ENCODE data around the gene FAM131C. TPM values are rescaled to one million over a fixed set of nuclear protein-coding genes. Genes with fewer than 3 reads are reported as not detected.

The FAM131C gene
- total RNA-seq, 1 experiment from 2014 or later: 3.4 TPM

DNA sequence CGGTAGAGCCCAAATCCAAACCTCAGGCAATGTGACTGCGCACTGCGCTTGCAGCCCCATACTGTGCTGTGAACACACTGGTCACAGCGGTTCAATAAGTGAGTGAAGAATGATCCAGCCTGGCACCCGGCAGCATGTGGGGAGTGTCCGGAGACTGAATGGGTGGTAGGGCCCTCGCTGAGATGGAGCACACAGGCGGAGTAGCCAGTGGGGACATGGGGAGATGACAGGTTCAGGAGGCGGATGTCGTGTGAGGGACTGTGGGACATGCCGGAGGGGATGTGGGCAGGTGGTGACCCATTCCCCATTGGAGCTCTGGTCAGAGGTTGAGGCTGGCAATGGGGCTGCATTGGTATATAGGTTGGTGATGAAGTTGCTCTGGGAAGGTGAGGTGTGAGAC is 63.8 kb downstream of the FAM131C start:
- no peak for TF ChIP-seq POLR2AphosphoS5 (IDR thresholded peaks at IDR 0.05; ENCODE audit: low read depth, low read length)
- TF ChIP-seq, protein P1, sequence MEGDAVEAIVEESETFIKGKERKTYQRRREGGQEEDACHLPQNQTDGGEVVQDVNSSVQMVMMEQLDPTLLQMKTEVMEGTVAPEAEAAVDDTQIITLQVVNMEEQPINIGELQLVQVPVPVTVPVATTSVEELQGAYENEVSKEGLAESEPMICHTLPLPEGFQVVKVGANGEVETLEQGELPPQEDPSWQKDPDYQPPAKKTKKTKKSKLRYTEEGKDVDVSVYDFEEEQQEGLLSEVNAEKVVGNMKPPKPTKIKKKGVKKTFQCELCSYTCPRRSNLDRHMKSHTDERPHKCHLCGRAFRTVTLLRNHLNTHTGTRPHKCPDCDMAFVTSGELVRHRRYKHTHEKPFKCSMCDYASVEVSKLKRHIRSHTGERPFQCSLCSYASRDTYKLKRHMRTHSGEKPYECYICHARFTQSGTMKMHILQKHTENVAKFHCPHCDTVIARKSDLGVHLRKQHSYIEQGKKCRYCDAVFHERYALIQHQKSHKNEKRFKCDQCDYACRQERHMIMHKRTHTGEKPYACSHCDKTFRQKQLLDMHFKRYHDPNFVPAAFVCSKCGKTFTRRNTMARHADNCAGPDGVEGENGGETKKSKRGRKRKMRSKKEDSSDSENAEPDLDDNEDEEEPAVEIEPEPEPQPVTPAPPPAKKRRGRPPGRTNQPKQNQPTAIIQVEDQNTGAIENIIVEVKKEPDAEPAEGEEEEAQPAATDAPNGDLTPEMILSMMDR (IDR thresholded peaks at IDR 0.05): no peak
- no peak for TF ChIP-seq TCF7L2 (IDR thresholded peaks at IDR 0.05; ENCODE audit: low read depth, low read length)
- no peak for TF ChIP-seq SIN3A (IDR thresholded peaks at IDR 0.05; ENCODE audit: borderline replicate concordance, insufficient read depth, low read depth, low read length)
- TF ChIP-seq, protein P2, sequence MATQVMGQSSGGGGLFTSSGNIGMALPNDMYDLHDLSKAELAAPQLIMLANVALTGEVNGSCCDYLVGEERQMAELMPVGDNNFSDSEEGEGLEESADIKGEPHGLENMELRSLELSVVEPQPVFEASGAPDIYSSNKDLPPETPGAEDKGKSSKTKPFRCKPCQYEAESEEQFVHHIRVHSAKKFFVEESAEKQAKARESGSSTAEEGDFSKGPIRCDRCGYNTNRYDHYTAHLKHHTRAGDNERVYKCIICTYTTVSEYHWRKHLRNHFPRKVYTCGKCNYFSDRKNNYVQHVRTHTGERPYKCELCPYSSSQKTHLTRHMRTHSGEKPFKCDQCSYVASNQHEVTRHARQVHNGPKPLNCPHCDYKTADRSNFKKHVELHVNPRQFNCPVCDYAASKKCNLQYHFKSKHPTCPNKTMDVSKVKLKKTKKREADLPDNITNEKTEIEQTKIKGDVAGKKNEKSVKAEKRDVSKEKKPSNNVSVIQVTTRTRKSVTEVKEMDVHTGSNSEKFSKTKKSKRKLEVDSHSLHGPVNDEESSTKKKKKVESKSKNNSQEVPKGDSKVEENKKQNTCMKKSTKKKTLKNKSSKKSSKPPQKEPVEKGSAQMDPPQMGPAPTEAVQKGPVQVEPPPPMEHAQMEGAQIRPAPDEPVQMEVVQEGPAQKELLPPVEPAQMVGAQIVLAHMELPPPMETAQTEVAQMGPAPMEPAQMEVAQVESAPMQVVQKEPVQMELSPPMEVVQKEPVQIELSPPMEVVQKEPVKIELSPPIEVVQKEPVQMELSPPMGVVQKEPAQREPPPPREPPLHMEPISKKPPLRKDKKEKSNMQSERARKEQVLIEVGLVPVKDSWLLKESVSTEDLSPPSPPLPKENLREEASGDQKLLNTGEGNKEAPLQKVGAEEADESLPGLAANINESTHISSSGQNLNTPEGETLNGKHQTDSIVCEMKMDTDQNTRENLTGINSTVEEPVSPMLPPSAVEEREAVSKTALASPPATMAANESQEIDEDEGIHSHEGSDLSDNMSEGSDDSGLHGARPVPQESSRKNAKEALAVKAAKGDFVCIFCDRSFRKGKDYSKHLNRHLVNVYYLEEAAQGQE (IDR thresholded peaks at IDR 0.05; ENCODE audit: insufficient read depth in 1 of 2, low read depth in 2 of 2, low read length in 1 of 2): no peak
- no peak for DNase-seq (ENCODE audit: low read depth, low spot score)
- H3K36me3 ChIP-seq (ENCODE audit: control insufficient read depth, insufficient read depth, low read length): no peaks in the 10 kb centered on the region
- no peak for ATAC-seq
- H3K4me1 ChIP-seq (ENCODE audit: control insufficient read depth, insufficient read depth, low read length): peaks cover 14% of the 10 kb centered on the region
- intact Hi-C loops (cut with micrococcal nuclease; ENCODE audit: unreplicated experiment) (loop anchor here (2.0 kb wide), 1 partner anchor 47 kb away; no protein-coding TSS in a partner anchor), in situ Hi-C loops (cut with HindIII; ENCODE audit: low pct_unique_long_range_greater_than_20kb, low sequenced_read_pairs) (no loop called here)
- no peaks in the 10 kb centered on the region for H3K9me3 ChIP-seq (ENCODE audit: control insufficient read depth, insufficient read depth, low read depth, low read length)
- POLR2A ChIA-PET: no interaction called here
- no peaks in the 10 kb centered on the region for H3K27me3 ChIP-seq (ENCODE audit: control insufficient read depth, insufficient read depth, low read length)
- H3K4me3 ChIP-seq (ENCODE audit: low read depth in 2 of 2, low read length in 2 of 2): no peak overlapping the region
- H3K27ac ChIP-seq (ENCODE audit: low read length): no peak overlapping the region
- CTCF ChIA-PET: interaction anchor here (1.0 kb wide), 1 partner anchor 30 kb away, joined by 3 read pairs; no protein-coding TSS in a partner anchor
- BruUV-seq (replicated peaks): no TSS peak

DNA sequence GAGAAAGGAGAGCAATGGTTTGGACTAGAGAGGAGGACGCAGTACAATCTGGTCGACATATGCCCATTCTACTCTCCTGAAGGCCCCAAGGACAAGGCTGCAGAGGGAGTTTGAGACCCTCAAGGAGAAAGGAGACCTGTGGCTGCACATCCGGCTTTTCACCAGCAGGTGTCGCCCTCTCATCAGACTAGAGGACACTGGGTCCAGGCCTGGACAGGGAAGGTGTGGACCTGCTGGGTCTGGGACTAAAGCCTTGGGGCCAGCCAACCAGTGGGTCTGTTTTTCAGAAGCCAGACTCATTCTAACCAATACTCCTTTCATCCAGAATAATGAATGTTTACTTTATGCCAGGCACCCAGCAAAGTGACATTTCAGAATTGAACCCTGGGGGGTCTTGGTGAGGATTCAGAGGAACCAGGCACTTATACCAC is 64.4 kb downstream of the FAM131C start:
- BruUV-seq (replicated peaks): no TSS peak
- H3K4me3 ChIP-seq (ENCODE audit: low read depth in 2 of 2, low read length in 2 of 2): no peak overlapping the region
- in situ Hi-C loops (cut with HindIII; ENCODE audit: low pct_unique_long_range_greater_than_20kb, low sequenced_read_pairs): no loop called here
- no peak overlapping the region for H3K27ac ChIP-seq (ENCODE audit: low read length)
- TF ChIP-seq, protein P1 (IDR thresholded peaks at IDR 0.05): peak; percentile 96
- TF ChIP-seq SIN3A (IDR thresholded peaks at IDR 0.05; ENCODE audit: borderline replicate concordance, insufficient read depth, low read depth, low read length): no peak
- no peaks in the 10 kb centered on the region for H3K36me3 ChIP-seq (ENCODE audit: control insufficient read depth, insufficient read depth, low read length)
- CTCF ChIA-PET: no interaction called here
- no peaks in the 10 kb centered on the region for H3K27me3 ChIP-seq (ENCODE audit: control insufficient read depth, insufficient read depth, low read length)
- ATAC-seq (peak; percentile 82), DNase-seq (ENCODE audit: low read depth, low spot score) (peak; percentile 66)
- H3K9me3 ChIP-seq (ENCODE audit: control insufficient read depth, insufficient read depth, low read depth, low read length): no peaks in the 10 kb centered on the region
- H3K4me1 ChIP-seq (ENCODE audit: control insufficient read depth, insufficient read depth, low read length): peaks cover 8% of the 10 kb centered on the region
- POLR2A ChIA-PET: no interaction called here
- intact Hi-C loops (cut with micrococcal nuclease; ENCODE audit: unreplicated experiment): loop anchor here (2.0 kb wide), 1 partner anchor 48 kb away; no protein-coding TSS in a partner anchor

Other genes with a start within 250 kb of the FAM131C start
- gene SPEN, start 225.9 kb downstream of the FAM131C start, total RNA-seq (2021; ENCODE audit: unreplicated experiment): 58.3 TPM
- 41.6 TPM for gene ZBTB17, start 97.5 kb downstream of the FAM131C start, total RNA-seq (2021; ENCODE audit: unreplicated experiment)
- gene SRARP, start 69.4 kb downstream of the FAM131C start, total RNA-seq (2021; ENCODE audit: unreplicated experiment): not detected
- 0.10 TPM for gene HSPB7, start 55.6 kb downstream of the FAM131C start, total RNA-seq (2021; ENCODE audit: unreplicated experiment)
- gene CLCNKA, start 51.6 kb downstream of the FAM131C start, total RNA-seq (2021; ENCODE audit: unreplicated experiment): 0.57 TPM
- not detected for gene CLCNKB, start 29.9 kb downstream of the FAM131C start, total RNA-seq (2021; ENCODE audit: unreplicated experiment)
- gene EPHA2, start 82.4 kb upstream of the FAM131C start, total RNA-seq (2021; ENCODE audit: unreplicated experiment): 263 TPM
- 21.6 TPM for gene ARHGEF19, start 139.0 kb upstream of the FAM131C start, total RNA-seq (2021; ENCODE audit: unreplicated experiment)
- 17.8 TPM for gene CPLANE2, start 163.5 kb upstream of the FAM131C start, total RNA-seq (2021; ENCODE audit: unreplicated experiment)

Measured in Panc1 (cell line).